Breast epithelium (tissue), 3 donors: ENCODE data around the gene DERL3.

Experiments
- CTCF ChIP-seq, 3 donors: fragments of 450-650 bp; IDR thresholded peaks; one replicate each; pipeline ENCODE4 v1.5.1; 2016 to 2017; ENCODE audit warnings: antibody characterized with exemption in 3 of 3, mild to moderate bottlenecking in 3 of 3, moderate library complexity in 3 of 3
- POLR2A ChIP-seq: fragments of 450-650 bp; IDR thresholded peaks from one replicate; pipeline ENCODE4 v1.6.1; 2016; ENCODE audit warnings: antibody characterized with exemption, mild to moderate bottlenecking, moderate library complexity

- no peak for TF ChIP-seq CTCF (IDR thresholded peaks at IDR 0.05)
- no peak for TF ChIP-seq POLR2A
Measured at GRCh38 chr22:23856721-23857605, 18.2 kb upstream of the DERL3 start.
